Gastrocnemius medialis (tissue), 4 donors: Measurements from ENCODE around the gene CREB3L4.

Experiments used
- CTCF ChIP-seq, 5 experiments: fragments of 450-650 bp in 3 of 5; fragments of 200-600 bp in 2 of 5; sonication (generic) in 2 of 5; IDR thresholded peaks in 4 of 5; conservative IDR thresholded peaks in 1 of 5; 1 replicate in 4 of 5; 2 replicates in 1 of 5; pipeline ENCODE4 v1.5.1; 2016 to 2019; ENCODE audit warnings: antibody characterized with exemption in 5 of 5, mild to moderate bottlenecking in 3 of 5, moderate library complexity in 3 of 5
- POLR2A ChIP-seq, 2 donors: fragments of 450-650 bp; IDR thresholded peaks; one replicate each; pipeline ENCODE4 v1.6.1; 2017; ENCODE audit warnings: antibody characterized with exemption in 2 of 2, mild to moderate bottlenecking in 2 of 2, moderate library complexity in 2 of 2

- TF ChIP-seq CTCF (IDR thresholded peaks at IDR 0.05 in 4 of 5, conservative IDR thresholded peaks at IDR 0.05 in 1 of 5) (no peak), POLR2A (IDR thresholded peaks at IDR 0.05) (no peak)
These were observed 9.1 kb downstream of the CREB3L4 start for GRCh38 chr1:153976819-153977249.
